Liver (tissue), 9 donors: ENCODE data around the gene DIP2A. TPM values are rescaled to one million over a fixed set of nuclear protein-coding genes. Genes with fewer than 3 reads are reported as not detected.
"Not testable (repeated sequence)": the region's sequence is repeated elsewhere in the genome, so short reads cannot be mapped to it uniquely, and the experiment has no call there.

Experiments used
- DNase-seq: peaks from one replicate; pipeline ENCODE4 v3.0.0-alpha.2; 2017; ENCODE audit warnings: low spot score
- H3K27ac ChIP-seq, 2 donors: one replicate each; pipeline ENCODE4 v1.7.0; 2013; ENCODE audit warnings: inconsistent platforms in 2 of 2, low read length in 2 of 2, control low read depth in 1 of 2, low read depth in 1 of 2, mild to moderate bottlenecking in 1 of 2
- H3K27me3 ChIP-seq, 4 donors: one replicate each; pipeline versions ENCODE4 v1.6.1 to v1.7.0; 2013; ENCODE audit warnings: low read length in 3 of 4, inconsistent platforms in 1 of 4, mild to moderate bottlenecking in 1 of 4, moderate library complexity in 1 of 4; ENCODE audit not compliant: control insufficient read depth in 4 of 4, insufficient read depth in 4 of 4
- H3K36me3 ChIP-seq, 4 donors: one replicate each; pipeline versions ENCODE4 v1.6.1 to v1.7.0; 2013; ENCODE audit warnings: low read length in 3 of 4, mild to moderate bottlenecking in 3 of 4, low read depth in 1 of 4, moderate library complexity in 1 of 4; ENCODE audit not compliant: control insufficient read depth in 4 of 4, insufficient read depth in 3 of 4
- H3K4me1 ChIP-seq, 4 donors: one replicate each; pipeline versions ENCODE4 v1.6.1 to v1.7.0; 2013; ENCODE audit warnings: low read length in 3 of 4, mild to moderate bottlenecking in 3 of 4, moderate library complexity in 1 of 4; ENCODE audit not compliant: control insufficient read depth in 4 of 4, insufficient read depth in 4 of 4
- H3K4me3 ChIP-seq, 3 donors: one replicate each; pipeline versions ENCODE4 v1.6.1 to v1.7.0; 2013; ENCODE audit warnings: low read length in 3 of 3, control low read depth in 1 of 3, low read depth in 1 of 3, mild to moderate bottlenecking in 1 of 3
- H3K9ac ChIP-seq, 2 donors: one replicate each; pipeline ENCODE4 v1.7.0; 2013; ENCODE audit warnings: low read length in 2 of 2, mild to moderate bottlenecking in 2 of 2, moderate library complexity in 2 of 2, control low read depth in 1 of 2, low read depth in 1 of 2
- H3K9me3 ChIP-seq, 4 donors: one replicate each; pipeline versions ENCODE4 v1.6.1 to v1.7.0; 2013; ENCODE audit warnings: low read length in 3 of 4; ENCODE audit not compliant: control insufficient read depth in 4 of 4
- EGR1 ChIP-seq, 2 donors: IDR thresholded peaks; 2 replicates each; pipeline ENCODE4 v1.6.1; 2016 to 2018; ENCODE audit warnings: antibody characterized with exemption in 2 of 2, low read depth in 2 of 2
- FOXA1 ChIP-seq: IDR thresholded peaks from 2 replicates; pipeline ENCODE4 v1.6.1; 2016; ENCODE audit warnings: antibody characterized with exemption
- FOXA2 ChIP-seq: IDR thresholded peaks from 2 replicates; pipeline ENCODE4 v1.6.1; 2016; ENCODE audit warnings: antibody characterized with exemption
- GABPA ChIP-seq, 2 donors: IDR thresholded peaks in 1 of 2; conservative IDR thresholded peaks in 1 of 2; 2 replicates each; pipeline ENCODE4 v1.6.1; 2016; ENCODE audit warnings: antibody characterized with exemption in 2 of 2, mild to moderate bottlenecking in 1 of 2, moderate library complexity in 1 of 2
- HNF4G ChIP-seq: IDR thresholded peaks from 2 replicates; pipeline ENCODE4 v1.6.1; 2016; ENCODE audit warnings: antibody characterized with exemption
- JUND ChIP-seq, 2 donors: IDR thresholded peaks; 2 replicates each; pipeline ENCODE4 v1.6.1; 2016; ENCODE audit warnings: antibody characterized with exemption in 2 of 2
- NR2F2 ChIP-seq: IDR thresholded peaks from 2 replicates; pipeline ENCODE4 v1.6.1; 2016; ENCODE audit warnings: antibody characterized with exemption
- RAD21 ChIP-seq, 2 donors: IDR thresholded peaks; 2 replicates each; pipeline ENCODE4 v1.6.1; 2016; ENCODE audit warnings: antibody characterized with exemption in 2 of 2, mild to moderate bottlenecking in 2 of 2
- RXRA ChIP-seq, 2 donors: IDR thresholded peaks; 2 replicates each; pipeline ENCODE4 v1.6.1; 2017 to 2018; ENCODE audit warnings: antibody characterized with exemption in 2 of 2, mild to moderate bottlenecking in 1 of 2
- SP1 ChIP-seq: IDR thresholded peaks from 2 replicates; pipeline ENCODE4 v1.6.1; 2018; ENCODE audit warnings: antibody characterized with exemption, mild to moderate bottlenecking
- YY1 ChIP-seq: IDR thresholded peaks from 2 replicates; pipeline ENCODE4 v1.6.1; 2016; ENCODE audit warnings: antibody characterized with exemption, mild to moderate bottlenecking
- ZBTB33 ChIP-seq: IDR thresholded peaks from 2 replicates; pipeline ENCODE4 v1.6.1; 2016; ENCODE audit warnings: antibody characterized with exemption
- WGBS: extraction: QIAGEN DNeasy Blood & Tissue Kit; methylation state at CpG from one replicate; pipeline ENCODE4 v1.1.7; 2013; 5-methylcytosine and 5-hydroxymethylcytosine counted together
- polyA plus RNA-seq, 2 donors: library from polyadenylated mRNA; stranded (reverse) in 1 of 2; unstranded in 1 of 2; fragments of 200-250 nt in 1 of 2; fragments of >200 nt in 1 of 2; fragmentation: Nextera tagmentation in 1 of 2; extraction: Ambion mirVana in 1 of 2; gene quantifications; one replicate each; pipeline versions ENCODE4 v1.2.1 to v1.2.3, GENCODE V29; 2013 to 2015
- total RNA-seq, 2 donors: library from RNA; depleted of rRNA; stranded (reverse); fragments of >200 nt; gene quantifications; one replicate each; pipeline ENCODE4 v1.2.3, GENCODE V29; 2014
- TF ChIP-seq, protein P1 (sequence below): IDR thresholded peaks from 2 replicates; pipeline ENCODE4 v1.6.1; 2016; ENCODE audit warnings: antibody characterized with exemption
- TF ChIP-seq, protein P2 (sequence below): fragments of 150-350 bp; IDR thresholded peaks from 2 replicates; pipeline ENCODE4 v1.5.1; 2017; ENCODE audit warnings: improper control_type of control experiment, low read depth, low read length; ENCODE audit not compliant: missing input control
- donor health status: healthy.
- donor health status: healthy.
- donor health status: healthy.
- donor health status: healthy.
- donor health status: healthy.

The DIP2A gene
- total and polyA plus RNA-seq, 4 donors, result 3.8 to 21.7 (median 7.5) TPM

- no peak for DNase-seq
- WGBS, result 84% methylated on average over 8 of the region's 8 CpGs
- Histone ChIP-seq H3K27me3 (no peaks in the 10 kb centered on the region), H3K27ac (no peak overlapping the region), H3K36me3 (peaks cover 1 to 49% (median 21%) of the 10 kb centered on the region in 4 donors), H3K4me3 (no peak overlapping the region), H3K4me1 (peaks cover 0 to 3% (median 0%) of the 10 kb centered on the region in 4 donors), H3K9ac (no peak overlapping the region), H3K9me3 (no peaks in the 10 kb centered on the region)
- no peak for TF ChIP-seq ZBTB33
- TF ChIP-seq JUND (IDR thresholded peaks at IDR 0.05), result no peak
- TF ChIP-seq RXRA (IDR thresholded peaks at IDR 0.05), result no peak
- no peak for TF ChIP-seq HNF4G
- no peak for TF ChIP-seq FOXA2
- TF ChIP-seq YY1, result no peak
- TF ChIP-seq, protein P1, sequence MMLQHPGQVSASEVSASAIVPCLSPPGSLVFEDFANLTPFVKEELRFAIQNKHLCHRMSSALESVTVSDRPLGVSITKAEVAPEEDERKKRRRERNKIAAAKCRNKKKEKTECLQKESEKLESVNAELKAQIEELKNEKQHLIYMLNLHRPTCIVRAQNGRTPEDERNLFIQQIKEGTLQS, result no peak
- no peak for TF ChIP-seq NR2F2
- no peak for TF ChIP-seq GABPA (IDR thresholded peaks at IDR 0.05 in 1 of 2, conservative IDR thresholded peaks at IDR 0.05 in 1 of 2)
- TF ChIP-seq FOXA1, result no peak
- no peak for TF ChIP-seq RAD21 (IDR thresholded peaks at IDR 0.05)
- no peak for TF ChIP-seq SP1
Observed at GRCh38 chr21:46443910-46444309, 14.8 kb upstream of the DIP2A start.

DNA sequence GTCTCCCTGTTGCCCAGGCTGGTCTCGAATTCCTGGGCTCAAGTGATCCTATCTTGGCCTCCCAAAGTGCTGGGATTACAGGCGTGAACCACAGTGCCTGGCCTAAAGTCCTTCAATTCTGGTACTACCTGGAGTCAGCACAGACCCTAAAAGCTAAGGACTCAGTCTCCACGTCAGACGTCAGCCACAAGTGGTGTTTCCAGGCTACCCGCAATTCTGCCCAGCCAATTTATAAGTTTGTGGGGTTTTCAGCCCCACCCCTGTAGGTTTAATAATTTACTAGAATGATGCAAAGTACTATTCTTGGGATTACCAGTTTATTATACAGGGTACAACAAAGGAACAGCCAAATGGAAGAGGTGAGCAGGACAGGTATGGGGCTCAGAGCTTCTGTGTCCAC lies 10.6 kb upstream of the DIP2A start:
- no peak for DNase-seq
- TF ChIP-seq FOXA2, result no peak
- TF ChIP-seq, protein P1, result no peak
- TF ChIP-seq EGR1 (IDR thresholded peaks at IDR 0.05; ENCODE audit: low read depth in 2 of 2), result no peak
- TF ChIP-seq SP1, result no peak
- TF ChIP-seq, protein P2, sequence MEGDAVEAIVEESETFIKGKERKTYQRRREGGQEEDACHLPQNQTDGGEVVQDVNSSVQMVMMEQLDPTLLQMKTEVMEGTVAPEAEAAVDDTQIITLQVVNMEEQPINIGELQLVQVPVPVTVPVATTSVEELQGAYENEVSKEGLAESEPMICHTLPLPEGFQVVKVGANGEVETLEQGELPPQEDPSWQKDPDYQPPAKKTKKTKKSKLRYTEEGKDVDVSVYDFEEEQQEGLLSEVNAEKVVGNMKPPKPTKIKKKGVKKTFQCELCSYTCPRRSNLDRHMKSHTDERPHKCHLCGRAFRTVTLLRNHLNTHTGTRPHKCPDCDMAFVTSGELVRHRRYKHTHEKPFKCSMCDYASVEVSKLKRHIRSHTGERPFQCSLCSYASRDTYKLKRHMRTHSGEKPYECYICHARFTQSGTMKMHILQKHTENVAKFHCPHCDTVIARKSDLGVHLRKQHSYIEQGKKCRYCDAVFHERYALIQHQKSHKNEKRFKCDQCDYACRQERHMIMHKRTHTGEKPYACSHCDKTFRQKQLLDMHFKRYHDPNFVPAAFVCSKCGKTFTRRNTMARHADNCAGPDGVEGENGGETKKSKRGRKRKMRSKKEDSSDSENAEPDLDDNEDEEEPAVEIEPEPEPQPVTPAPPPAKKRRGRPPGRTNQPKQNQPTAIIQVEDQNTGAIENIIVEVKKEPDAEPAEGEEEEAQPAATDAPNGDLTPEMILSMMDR, result no peak
- no peak for TF ChIP-seq FOXA1
- no peak for TF ChIP-seq NR2F2
- 67% methylated on average over 5 of the region's 5 CpGs for WGBS
- Histone ChIP-seq H3K27me3 (no peaks in the 10 kb centered on the region), H3K36me3 (peaks cover 0 to 9% (median under 1%) of the 10 kb centered on the region in 4 donors), H3K9ac (no peak overlapping the region), H3K4me1 (peaks cover 0 to 3% (median 0%) of the 10 kb centered on the region in 4 donors), H3K4me3 (no peak overlapping the region), H3K9me3 (no peaks in the 10 kb centered on the region), H3K27ac (no peak overlapping the region)

DNA sequence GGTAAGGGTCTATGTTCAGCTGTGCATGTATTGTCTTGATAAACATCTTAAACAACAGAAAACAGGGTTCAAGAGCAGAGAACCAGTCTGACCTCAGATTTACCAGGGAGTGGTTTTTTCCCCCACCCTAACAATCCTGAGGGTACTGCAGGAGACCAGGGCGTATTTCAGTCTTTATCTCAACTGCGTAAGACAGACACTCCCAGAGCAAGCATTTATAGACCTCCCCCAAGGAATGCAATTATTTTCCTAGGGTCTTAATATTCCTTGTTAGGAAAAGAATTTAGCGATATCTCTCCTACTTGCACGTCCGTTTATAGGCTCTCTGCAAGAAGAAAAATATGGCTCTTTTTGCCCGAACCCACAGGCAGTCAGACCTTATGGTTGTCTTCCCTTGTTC lies 9.8 kb upstream of the DIP2A start:
- H3K9me3 ChIP-seq, H3K36me3 ChIP-seq, H3K4me1 ChIP-seq, H3K4me3 ChIP-seq, DNase-seq, H3K27me3 ChIP-seq, H3K9ac ChIP-seq, H3K27ac ChIP-seq: not testable (repeated sequence)
- WGBS, result 95% methylated on average over 6 of the region's 6 CpGs
